Measurements from ENCODE around the gene UBE2L3. TPM values are rescaled to one million over a fixed set of nuclear protein-coding genes. Genes with fewer than 3 reads are reported as not detected.

UBE2L3 gene
- total and polyA plus RNA-seq, 2 of the 13 experiments (the other 11 are each of a cell fraction or from before 2014, with no cell fraction given): 30.2 to 58.1 TPM

DNA sequence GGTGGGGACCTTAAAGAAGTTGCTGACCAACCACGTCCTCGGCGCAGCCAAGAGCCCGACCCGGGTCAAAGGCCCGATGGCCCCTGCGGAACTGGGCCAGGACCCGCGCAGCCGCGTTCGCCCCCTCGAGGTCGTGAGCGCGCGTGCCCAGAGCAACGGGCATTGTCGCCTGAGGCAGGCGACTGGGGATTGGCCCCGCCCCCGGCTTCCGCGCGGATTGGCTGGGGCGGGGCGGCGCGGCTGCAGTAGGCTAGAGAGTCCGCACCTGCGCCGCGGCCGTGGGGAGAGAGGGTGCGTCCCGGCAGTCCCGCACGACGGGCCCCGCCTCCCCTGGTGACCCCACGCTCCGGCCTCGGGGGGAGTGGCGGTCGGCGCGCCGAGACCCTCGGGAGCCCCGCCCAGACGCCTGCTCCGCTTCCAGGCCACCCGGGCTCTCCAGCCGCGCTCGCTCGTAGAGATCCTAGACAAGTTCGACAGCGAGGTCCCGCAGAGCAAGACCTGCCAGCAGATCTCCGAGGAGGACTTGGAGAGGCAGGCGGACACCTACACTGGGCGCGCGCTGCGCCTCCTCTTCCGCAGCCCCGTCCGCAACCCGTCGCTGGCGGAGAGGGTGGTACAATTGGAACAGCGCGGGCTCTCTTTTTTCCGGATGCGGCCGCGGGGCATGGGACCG, 90.0 kb downstream of the UBE2L3 start (continued):
- TF ChIP-seq, protein P1, sequence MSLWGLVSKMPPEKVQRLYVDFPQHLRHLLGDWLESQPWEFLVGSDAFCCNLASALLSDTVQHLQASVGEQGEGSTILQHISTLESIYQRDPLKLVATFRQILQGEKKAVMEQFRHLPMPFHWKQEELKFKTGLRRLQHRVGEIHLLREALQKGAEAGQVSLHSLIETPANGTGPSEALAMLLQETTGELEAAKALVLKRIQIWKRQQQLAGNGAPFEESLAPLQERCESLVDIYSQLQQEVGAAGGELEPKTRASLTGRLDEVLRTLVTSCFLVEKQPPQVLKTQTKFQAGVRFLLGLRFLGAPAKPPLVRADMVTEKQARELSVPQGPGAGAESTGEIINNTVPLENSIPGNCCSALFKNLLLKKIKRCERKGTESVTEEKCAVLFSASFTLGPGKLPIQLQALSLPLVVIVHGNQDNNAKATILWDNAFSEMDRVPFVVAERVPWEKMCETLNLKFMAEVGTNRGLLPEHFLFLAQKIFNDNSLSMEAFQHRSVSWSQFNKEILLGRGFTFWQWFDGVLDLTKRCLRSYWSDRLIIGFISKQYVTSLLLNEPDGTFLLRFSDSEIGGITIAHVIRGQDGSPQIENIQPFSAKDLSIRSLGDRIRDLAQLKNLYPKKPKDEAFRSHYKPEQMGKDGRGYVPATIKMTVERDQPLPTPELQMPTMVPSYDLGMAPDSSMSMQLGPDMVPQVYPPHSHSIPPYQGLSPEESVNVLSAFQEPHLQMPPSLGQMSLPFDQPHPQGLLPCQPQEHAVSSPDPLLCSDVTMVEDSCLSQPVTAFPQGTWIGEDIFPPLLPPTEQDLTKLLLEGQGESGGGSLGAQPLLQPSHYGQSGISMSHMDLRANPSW (CRISPR knock-in tag; IDR thresholded peaks at IDR 0.05; ENCODE audit: borderline replicate concordance): peak; percentile 31; the same call in 1 of the 2 replicates
- no peak for TF ChIP-seq ATAD3A (CRISPR knock-in tag; IDR thresholded peaks at IDR 0.05)
- no peak for TF ChIP-seq ZNF883 (CRISPR knock-in tag; IDR thresholded peaks at IDR 0.05; ENCODE audit: not compliant biosample characterization)
- TF ChIP-seq ZNF850 (CRISPR knock-in tag; conservative IDR thresholded peaks at IDR 0.05): 0 out of 2 replicates have a peak, but pooled peaks have one; percentile 68
- peak; percentile 53 for TF ChIP-seq POLR2AphosphoS5 (IDR thresholded peaks at IDR 0.05; ENCODE audit: low read depth, low read length)
- no peak for TF ChIP-seq KDM6A (CRISPR knock-in tag; IDR thresholded peaks at IDR 0.05; ENCODE audit: low read depth)
- no peak for TF ChIP-seq ZNF615 (CRISPR knock-in tag; IDR thresholded peaks at IDR 0.05; ENCODE audit: borderline replicate concordance)
- TF ChIP-seq MAZ (IDR thresholded peaks at IDR 0.05; ENCODE audit: borderline replicate concordance, low read depth, low read length): no peak
- TF ChIP-seq MAZ (CRISPR knock-in tag; IDR thresholded peaks at IDR 0.05; ENCODE audit: low read depth): peak; percentile 58
- TF ChIP-seq, protein P2, sequence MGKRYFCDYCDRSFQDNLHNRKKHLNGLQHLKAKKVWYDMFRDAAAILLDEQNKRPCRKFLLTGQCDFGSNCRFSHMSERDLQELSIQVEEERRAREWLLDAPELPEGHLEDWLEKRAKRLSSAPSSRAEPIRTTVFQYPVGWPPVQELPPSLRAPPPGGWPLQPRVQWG (CRISPR knock-in tag; IDR thresholded peaks at IDR 0.05; ENCODE audit: borderline replicate concordance, low read depth): no peak
- TF ChIP-seq SMAD1 (CRISPR knock-in tag; IDR thresholded peaks at IDR 0.05; ENCODE audit: borderline replicate concordance, low read depth): no peak
- TF ChIP-seq, protein P3, sequence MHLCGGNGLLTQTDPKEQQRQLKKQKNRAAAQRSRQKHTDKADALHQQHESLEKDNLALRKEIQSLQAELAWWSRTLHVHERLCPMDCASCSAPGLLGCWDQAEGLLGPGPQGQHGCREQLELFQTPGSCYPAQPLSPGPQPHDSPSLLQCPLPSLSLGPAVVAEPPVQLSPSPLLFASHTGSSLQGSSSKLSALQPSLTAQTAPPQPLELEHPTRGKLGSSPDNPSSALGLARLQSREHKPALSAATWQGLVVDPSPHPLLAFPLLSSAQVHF (CRISPR knock-in tag; IDR thresholded peaks at IDR 0.05): no peak
- peak; percentile 57 for TF ChIP-seq YEATS4 (CRISPR knock-in tag; IDR thresholded peaks at IDR 0.05; ENCODE audit: borderline replicate concordance)
- no peak for TF ChIP-seq SKI (IDR thresholded peaks at IDR 0.05; ENCODE audit: partially characterized antibody)
- TF ChIP-seq, protein P4, sequence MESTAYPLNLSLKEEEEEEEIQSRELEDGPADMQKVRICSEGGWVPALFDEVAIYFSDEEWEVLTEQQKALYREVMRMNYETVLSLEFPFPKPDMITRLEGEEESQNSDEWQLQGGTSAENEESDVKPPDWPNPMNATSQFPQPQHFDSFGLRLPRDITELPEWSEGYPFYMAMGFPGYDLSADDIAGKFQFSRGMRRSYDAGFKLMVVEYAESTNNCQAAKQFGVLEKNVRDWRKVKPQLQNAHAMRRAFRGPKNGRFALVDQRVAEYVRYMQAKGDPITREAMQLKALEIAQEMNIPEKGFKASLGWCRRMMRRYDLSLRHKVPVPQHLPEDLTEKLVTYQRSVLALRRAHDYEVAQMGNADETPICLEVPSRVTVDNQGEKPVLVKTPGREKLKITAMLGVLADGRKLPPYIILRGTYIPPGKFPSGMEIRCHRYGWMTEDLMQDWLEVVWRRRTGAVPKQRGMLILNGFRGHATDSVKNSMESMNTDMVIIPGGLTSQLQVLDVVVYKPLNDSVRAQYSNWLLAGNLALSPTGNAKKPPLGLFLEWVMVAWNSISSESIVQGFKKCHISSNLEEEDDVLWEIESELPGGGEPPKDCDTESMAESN (CRISPR knock-in tag; conservative IDR thresholded peaks at IDR 0.05): no peak
- TF ChIP-seq, protein P5, sequence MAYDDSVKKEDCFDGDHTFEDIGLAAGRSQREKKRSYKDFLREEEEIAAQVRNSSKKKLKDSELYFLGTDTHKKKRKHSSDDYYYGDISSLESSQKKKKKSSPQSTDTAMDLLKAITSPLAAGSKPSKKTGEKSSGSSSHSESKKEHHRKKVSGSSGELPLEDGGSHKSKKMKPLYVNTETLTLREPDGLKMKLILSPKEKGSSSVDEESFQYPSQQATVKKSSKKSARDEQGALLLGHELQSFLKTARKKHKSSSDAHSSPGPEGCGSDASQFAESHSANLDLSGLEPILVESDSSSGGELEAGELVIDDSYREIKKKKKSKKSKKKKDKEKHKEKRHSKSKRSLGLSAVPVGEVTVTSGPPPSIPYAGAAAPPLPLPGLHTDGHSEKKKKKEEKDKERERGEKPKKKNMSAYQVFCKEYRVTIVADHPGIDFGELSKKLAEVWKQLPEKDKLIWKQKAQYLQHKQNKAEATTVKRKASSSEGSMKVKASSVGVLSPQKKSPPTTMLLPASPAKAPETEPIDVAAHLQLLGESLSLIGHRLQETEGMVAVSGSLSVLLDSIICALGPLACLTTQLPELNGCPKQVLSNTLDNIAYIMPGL (CRISPR knock-in tag; IDR thresholded peaks at IDR 0.05; ENCODE audit: borderline replicate concordance in 1 of 2, low read depth in 1 of 2): peak in 1 of 2 experiments; percentile 53; a peak in 1 of 4 replicates
- TF ChIP-seq, protein P6, sequence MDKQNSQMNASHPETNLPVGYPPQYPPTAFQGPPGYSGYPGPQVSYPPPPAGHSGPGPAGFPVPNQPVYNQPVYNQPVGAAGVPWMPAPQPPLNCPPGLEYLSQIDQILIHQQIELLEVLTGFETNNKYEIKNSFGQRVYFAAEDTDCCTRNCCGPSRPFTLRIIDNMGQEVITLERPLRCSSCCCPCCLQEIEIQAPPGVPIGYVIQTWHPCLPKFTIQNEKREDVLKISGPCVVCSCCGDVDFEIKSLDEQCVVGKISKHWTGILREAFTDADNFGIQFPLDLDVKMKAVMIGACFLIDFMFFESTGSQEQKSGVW (CRISPR knock-in tag; IDR thresholded peaks at IDR 0.05; ENCODE audit: borderline replicate concordance): no peak
- TF ChIP-seq, protein P7, sequence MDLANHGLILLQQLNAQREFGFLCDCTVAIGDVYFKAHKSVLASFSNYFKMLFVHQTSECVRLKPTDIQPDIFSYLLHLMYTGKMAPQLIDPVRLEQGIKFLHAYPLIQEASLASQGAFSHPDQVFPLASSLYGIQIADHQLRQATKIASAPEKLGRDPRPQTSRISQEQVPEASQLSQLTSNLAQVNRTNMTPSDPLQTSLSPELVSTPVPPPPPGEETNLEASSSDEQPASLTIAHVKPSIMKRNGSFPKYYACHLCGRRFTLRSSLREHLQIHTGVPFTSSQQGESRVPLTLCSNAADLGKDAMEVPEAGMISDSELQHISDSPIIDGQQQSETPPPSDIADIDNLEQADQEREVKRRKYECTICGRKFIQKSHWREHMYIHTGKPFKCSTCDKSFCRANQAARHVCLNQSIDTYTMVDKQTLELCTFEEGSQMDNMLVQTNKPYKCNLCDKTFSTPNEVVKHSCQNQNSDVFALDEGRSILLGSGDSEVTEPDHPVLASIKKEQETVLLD (CRISPR knock-in tag; IDR thresholded peaks at IDR 0.05; ENCODE audit: low read depth): no peak
